HCT116 (cell line): ENCODE measurements around the gene AHSP.
"Not testable (repeated sequence)": the region's sequence is repeated elsewhere in the genome, so short reads cannot be mapped to it uniquely, and the experiment has no call there.

Experiments used
- CEBPB ChIP-seq: IDR thresholded peaks from 2 replicates; pipeline ENCODE4 v1.6.1; 2012; ENCODE audit warnings: low read depth
- EZH2 ChIP-seq: fragments of 200-600 bp; sonication (generic); IDR thresholded peaks from 2 replicates; pipeline ENCODE4 v1.6.1; 2017; ENCODE audit warnings: antibody characterized with exemption, mixed run types
- JUND ChIP-seq: IDR thresholded peaks from 2 replicates; pipeline ENCODE4 v1.6.1; 2012
- SRF ChIP-seq: IDR thresholded peaks from 2 replicates; pipeline ENCODE4 v1.6.1; 2012; ENCODE audit warnings: low read depth
- TF ChIP-seq, protein P1 (sequence below), 3 experiments: fragments of 200-600 bp in 1 of 3; sonication (generic) in 1 of 3; IDR thresholded peaks in 2 of 3; conservative IDR thresholded peaks in 1 of 3; 2 replicates each; pipeline ENCODE4 v1.5.1; 2012 to 2017; ENCODE audit warnings: low read depth in 2 of 3, low read length in 2 of 3, antibody characterized with exemption in 1 of 3, borderline replicate concordance in 1 of 3, control low read depth in 1 of 3, mild to moderate bottlenecking in 1 of 3, mixed read lengths in 1 of 3, mixed run types in 1 of 3, moderate library complexity in 1 of 3; ENCODE audit not compliant: insufficient read depth in 1 of 3
- TF ChIP-seq, protein P2 (sequence below): IDR thresholded peaks from 2 replicates; pipeline ENCODE4 v1.6.1; 2012
- TF ChIP-seq, protein P3 (sequence below): IDR thresholded peaks from 2 replicates; pipeline ENCODE4 v1.6.1; 2012

DNA sequence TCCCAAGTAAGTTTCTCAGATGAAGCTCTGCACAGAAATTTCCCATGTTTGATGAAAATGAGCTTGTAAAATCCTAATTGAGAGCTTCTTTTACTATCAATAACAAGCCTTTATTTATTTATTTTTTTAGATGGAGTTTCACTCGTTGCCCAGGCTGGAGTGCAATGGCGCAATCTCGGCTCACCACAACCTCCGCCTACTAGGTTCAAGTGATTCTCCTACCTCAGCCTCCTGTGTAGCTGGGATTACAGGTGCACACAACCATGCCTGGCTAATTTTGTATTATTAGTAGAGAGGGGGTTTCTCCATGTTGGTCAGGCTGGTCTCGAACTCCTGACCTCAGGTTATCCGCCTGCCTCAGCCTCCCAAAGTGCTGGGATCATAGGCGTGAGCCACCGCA, 24.1 kb upstream of the AHSP start:
- TF ChIP-seq EZH2, CEBPB, JUND, SRF: not testable (repeated sequence)
- TF ChIP-seq, protein P1, sequence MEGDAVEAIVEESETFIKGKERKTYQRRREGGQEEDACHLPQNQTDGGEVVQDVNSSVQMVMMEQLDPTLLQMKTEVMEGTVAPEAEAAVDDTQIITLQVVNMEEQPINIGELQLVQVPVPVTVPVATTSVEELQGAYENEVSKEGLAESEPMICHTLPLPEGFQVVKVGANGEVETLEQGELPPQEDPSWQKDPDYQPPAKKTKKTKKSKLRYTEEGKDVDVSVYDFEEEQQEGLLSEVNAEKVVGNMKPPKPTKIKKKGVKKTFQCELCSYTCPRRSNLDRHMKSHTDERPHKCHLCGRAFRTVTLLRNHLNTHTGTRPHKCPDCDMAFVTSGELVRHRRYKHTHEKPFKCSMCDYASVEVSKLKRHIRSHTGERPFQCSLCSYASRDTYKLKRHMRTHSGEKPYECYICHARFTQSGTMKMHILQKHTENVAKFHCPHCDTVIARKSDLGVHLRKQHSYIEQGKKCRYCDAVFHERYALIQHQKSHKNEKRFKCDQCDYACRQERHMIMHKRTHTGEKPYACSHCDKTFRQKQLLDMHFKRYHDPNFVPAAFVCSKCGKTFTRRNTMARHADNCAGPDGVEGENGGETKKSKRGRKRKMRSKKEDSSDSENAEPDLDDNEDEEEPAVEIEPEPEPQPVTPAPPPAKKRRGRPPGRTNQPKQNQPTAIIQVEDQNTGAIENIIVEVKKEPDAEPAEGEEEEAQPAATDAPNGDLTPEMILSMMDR (IDR thresholded peaks at IDR 0.05 in 2 of 3, conservative IDR thresholded peaks at IDR 0.05 in 1 of 3; ENCODE audit: borderline replicate concordance in 1 of 3, insufficient read depth in 1 of 3, low read depth in 2 of 3, low read length in 2 of 3) = not testable (repeated sequence)
- TF ChIP-seq, protein P2, sequence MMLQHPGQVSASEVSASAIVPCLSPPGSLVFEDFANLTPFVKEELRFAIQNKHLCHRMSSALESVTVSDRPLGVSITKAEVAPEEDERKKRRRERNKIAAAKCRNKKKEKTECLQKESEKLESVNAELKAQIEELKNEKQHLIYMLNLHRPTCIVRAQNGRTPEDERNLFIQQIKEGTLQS = not testable (repeated sequence)
- TF ChIP-seq, protein P3, sequence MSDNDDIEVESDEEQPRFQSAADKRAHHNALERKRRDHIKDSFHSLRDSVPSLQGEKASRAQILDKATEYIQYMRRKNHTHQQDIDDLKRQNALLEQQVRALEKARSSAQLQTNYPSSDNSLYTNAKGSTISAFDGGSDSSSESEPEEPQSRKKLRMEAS = not testable (repeated sequence)
